NCI-H2196 (cell line): ENCODE data around the gene PLXNB3.
"Not testable (repeated sequence)": the region's sequence is repeated elsewhere in the genome, so short reads cannot be mapped to it uniquely, and the experiment has no call there.

Source experiments
- DNase-seq: peaks from one replicate; lab custom pipeline; 2025; ENCODE audit not compliant: unreplicated experiment; lab: John Stamatoyannopoulos, UW

The PLXNB3 gene

DNA sequence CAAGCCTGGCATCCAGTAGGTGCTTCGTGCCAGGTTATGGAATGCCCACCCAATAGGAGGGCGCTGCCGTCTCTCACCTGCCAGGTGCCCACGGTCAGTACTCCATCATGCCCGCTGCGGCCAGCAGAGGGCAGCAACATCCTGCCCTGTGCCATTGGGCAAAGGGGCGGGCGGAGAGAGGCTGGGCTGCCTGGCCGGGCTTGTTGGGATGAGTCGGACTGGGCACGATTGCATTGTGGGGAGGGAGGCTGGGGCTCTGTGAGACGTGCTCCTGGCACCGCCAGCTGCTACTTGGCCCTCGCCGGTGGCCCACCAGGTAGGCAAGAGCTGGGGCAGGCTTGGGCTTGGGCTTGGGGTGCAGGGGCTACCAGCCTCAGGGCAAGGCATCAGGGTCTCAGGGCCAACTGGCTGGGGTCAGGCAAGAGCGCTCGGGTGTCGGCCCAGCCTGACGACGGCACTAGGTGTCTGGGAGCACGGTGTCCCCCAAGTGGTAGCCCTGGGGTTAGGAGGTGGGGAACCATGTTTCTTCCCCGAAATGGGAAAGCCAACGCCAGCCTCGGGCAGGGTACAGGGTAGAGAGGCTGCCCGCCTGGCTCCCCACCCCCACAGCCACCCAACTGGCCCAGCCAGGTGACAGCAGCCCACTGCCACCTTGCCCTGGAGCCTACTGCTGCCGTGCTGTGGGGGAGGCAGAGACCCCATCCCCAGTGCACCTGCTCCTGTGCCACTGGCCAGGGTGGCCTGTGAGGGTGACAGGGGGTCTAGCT, at the start of gene PLXNB3:
Gene PLXNB3, plus strand, starts transcription at position 261 of the 767 bp plus-strand sequence. CDS start 1,287 bp downstream, outside the sequence.
- DNase-seq, result peak; percentile 86

- DNase-seq, result no peak
Observed at GRCh38 chrX:153714256-153714655, 49.8 kb upstream of the PLXNB3 start.

- no peak for DNase-seq
Observed at GRCh38 chrX:153717445-153717844, 46.6 kb upstream of the PLXNB3 start.

- DNase-seq, result no peak
Observed at GRCh38 chrX:153719238-153719637, 44.8 kb upstream of the PLXNB3 start.

- no peak for DNase-seq
Observed at GRCh38 chrX:153719701-153720100, 44.3 kb upstream of the PLXNB3 start.

DNA sequence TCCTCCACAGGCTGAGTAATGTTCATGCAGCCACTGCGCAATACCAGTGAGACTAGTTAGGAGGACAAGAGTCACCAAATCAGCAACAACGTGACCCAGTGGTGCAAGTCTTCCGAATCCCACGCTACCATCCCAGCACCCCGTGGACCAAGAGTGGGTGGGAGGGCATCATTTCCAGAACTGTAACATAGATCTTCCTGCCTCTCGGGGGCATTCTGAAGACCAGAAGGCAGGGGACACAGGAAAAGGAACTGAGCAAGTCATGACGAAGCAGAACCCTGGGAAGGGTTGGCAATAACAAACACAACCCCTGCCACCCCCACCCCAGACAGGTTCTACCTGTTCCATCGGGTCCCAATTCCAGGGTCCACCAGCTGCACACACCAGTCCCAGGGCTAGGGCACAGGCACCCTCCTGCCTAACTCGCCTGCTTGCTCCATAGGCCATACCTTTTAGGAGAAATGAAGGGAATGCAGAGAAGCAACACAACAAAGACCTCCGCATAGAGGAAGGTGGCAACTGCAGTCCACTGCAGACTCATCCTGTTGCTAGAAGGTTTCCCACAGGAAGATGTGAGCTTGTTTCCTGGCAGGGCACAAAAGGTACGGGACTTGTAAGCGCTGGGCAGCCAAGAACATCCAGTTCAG, 41.2 kb upstream of the PLXNB3 start:
- DNase-seq, result no peak

GRCh38 chrX:153723351-153724251, 40.4 kb upstream of the PLXNB3 start:
- peak; percentile 13 for DNase-seq

GRCh38 chrX:153724252-153725038, 39.6 kb upstream of the PLXNB3 start, which contains the start of the genes ABCD1 and BCAP31:
ABCD1 (plus strand) TSS chrX:153724856; CDS start chrX:153725267, 411 bp downstream.
BCAP31 (minus strand) TSS chrX:153724387; CDS start chrX:153723244, 1,143 bp downstream.
- DNase-seq, result peak; percentile 86

DNA sequence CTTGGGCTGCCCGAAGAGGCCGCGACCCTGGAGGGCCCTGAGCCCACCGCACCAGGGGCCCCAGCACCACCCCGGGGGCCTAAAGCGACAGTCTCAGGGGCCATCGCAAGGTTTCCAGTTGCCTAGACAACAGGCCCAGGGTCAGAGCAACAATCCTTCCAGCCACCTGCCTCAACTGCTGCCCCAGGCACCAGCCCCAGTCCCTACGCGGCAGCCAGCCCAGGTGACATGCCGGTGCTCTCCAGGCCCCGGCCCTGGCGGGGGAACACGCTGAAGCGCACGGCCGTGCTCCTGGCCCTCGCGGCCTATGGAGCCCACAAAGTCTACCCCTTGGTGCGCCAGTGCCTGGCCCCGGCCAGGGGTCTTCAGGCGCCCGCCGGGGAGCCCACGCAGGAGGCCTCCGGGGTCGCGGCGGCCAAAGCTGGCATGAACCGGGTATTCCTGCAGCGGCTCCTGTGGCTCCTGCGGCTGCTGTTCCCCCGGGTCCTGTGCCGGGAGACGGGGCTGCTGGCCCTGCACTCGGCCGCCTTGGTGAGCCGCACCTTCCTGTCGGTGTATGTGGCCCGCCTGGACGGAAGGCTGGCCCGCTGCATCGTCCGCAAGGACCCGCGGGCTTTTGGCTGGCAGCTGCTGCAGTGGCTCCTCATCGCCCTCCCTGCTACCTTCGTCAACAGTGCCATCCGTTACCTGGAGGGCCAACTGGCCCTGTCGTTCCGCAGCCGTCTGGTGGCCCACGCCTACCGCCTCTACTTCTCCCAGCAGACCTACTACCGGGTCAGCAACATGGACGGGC, 38.8 kb upstream of the PLXNB3 start:
- peak; percentile 2 for DNase-seq

DNA sequence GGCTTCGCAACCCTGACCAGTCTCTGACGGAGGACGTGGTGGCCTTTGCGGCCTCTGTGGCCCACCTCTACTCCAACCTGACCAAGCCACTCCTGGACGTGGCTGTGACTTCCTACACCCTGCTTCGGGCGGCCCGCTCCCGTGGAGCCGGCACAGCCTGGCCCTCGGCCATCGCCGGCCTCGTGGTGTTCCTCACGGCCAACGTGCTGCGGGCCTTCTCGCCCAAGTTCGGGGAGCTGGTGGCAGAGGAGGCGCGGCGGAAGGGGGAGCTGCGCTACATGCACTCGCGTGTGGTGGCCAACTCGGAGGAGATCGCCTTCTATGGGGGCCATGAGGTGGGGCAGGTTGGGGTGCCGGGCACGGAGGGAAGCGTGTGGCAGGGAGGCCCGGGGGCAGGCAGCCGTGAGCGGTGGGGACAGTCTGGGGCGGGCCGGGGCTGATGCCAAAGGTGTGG, 38.2 kb upstream of the PLXNB3 start:
- DNase-seq, result no peak

DNA sequence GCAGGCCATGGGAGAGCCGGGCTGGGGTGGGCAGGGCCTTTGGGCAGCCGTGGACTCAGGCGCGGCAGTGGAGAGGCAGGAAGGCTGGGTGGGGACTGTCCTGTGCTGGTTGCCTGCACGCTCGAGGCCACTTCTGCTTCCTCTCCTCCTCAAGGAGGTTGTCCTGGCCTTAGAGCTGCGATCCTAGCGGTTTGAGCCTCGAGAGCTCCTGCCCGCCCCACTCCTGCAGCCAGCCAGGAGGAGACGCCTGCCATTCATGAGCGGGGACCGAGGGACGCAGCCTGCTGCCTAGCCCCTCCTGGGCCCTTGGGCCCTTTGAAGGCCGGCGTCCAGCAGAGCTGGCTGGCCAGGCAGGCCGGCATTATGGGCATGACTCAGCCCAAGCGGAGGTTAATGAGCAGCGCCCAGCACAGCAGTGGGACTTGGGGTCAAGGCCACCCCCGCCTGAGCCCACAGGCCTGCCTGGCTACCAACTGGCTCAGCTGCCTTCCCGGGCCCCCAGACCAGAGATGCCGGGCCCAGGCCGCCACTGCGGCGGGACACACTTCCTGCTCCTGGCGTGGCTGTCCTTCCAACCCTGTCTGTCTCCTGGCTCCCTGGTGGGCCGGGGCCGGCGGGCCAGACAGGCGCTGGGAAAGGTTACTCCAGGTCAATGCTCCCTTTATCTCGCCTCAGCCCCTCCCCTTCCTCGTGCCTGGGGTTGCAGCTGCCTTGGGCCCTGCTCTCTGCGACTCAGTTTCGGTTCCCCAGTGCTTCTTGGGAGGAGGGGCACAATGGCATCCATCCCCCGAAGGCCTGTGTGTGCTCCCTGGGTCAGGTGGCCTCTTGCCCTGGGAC, 37.5 kb upstream of the PLXNB3 start:
- peak; percentile 68 for DNase-seq

GRCh38 chrX:153727123-153727931, 36.7 kb upstream of the PLXNB3 start:
- DNase-seq, result peak; percentile 53

GRCh38 chrX:153728095-153728494, 36.0 kb upstream of the PLXNB3 start:
- no peak for DNase-seq

DNA sequence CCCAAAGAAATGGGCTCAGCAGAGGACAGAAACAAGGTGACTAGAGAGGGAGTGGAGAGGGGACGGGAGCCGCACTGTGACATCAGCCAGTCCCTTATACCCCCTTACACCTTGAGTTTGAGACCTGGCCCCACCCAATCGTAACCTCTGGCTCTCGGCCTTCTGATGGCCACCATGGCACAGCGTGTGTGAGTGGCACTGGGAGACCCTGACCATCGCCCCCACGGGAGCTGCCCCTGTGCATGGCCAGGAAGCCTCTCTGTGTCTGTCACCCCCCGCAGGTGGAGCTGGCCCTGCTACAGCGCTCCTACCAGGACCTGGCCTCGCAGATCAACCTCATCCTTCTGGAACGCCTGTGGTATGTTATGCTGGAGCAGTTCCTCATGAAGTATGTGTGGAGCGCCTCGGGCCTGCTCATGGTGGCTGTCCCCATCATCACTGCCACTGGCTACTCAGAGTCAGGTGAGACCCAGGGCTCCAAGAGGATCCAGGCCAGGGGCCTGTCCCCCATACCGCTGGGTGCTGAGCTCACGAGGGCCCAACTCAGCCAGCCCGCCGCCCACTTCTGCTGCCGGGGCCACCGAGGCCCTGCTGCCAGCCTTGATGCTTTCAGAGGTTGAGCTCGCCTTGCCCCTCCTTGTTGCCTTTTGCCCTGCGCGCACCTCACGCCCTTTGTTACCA, 35.0 kb upstream of the PLXNB3 start:
- DNase-seq, result no peak

GRCh38 chrX:153730115-153730514, 33.9 kb upstream of the PLXNB3 start:
- DNase-seq, result not testable (repeated sequence)

GRCh38 chrX:153731117-153731844, 32.8 kb upstream of the PLXNB3 start:
- no peak for DNase-seq

DNA sequence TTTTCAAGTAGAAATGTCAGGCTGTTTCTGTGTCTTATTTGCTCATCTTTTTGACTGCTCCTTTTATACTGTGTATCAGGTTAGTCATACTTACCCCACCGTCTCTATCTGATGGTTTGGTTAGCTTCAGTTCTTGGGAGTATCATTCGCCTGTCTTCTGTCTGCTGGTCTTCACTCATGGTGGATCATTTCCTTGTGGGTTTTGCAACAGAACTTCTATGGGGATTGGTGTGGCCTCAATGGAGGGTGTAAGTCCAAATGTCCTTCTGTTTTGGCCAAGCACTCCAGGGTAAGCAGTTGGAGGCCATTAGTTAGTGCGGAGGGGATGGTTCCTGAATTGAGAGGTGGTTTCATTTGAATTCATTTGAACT, 32.2 kb upstream of the PLXNB3 start:
- DNase-seq, result no peak
